ENCODE data around the gene EXOC4.

DNA sequence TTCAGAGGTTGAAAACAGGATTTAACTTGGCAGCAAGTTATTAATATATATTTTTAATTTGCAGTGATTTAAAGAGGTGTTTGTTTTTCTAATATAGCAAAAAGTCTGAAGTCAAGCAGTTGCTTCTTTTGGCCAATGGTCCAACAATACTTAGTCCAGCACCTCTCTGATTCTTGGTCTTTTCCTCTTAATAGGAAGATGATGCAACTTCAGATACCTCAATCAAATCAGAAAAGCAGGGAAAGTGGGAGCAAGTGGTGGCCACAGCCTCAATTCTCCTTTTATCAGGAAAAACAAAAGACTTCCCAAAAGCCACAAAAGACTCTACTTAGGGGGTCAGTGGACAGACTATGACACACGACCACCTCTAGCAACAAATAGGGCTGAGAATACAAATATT lies 740.7 kb downstream of the EXOC4 start:
- TF ChIP-seq POLR2AphosphoS5 (IDR thresholded peaks at IDR 0.05; ENCODE audit: borderline replicate concordance, low read depth, low read length) = no peak
- TF ChIP-seq EZH2 (IDR thresholded peaks at IDR 0.05) = no peak

Measured in SK-N-MC (cell line).